ENCODE results near the gene MSI2.

- TF ChIP-seq EZH2 (IDR thresholded peaks at IDR 0.05) (no peak), POLR2AphosphoS5 (IDR thresholded peaks at IDR 0.05; ENCODE audit: borderline replicate concordance, low read depth, low read length) (no peak)
Observed at GRCh38 chr17:57559226-57559625, 302.9 kb downstream of the MSI2 start.

Data from SK-N-MC (cell line).